HG03175 (cell line): ENCODE data around the gene LGALS13.
"Not testable (repeated sequence)": the region's sequence is repeated elsewhere in the genome, so short reads cannot be mapped to it uniquely, and the experiment has no call there.

Experiments used
- ATAC-seq: cut with Tn5 transposase; IDR thresholded peaks from one replicate; pipeline ENCODE4 v1.9.1; 2021; ENCODE audit warnings: mild to moderate bottlenecking, moderate library complexity; ENCODE audit not compliant: unreplicated experiment

The LGALS13 gene

GRCh38 chr19:39613597-39613996 is 11.3 kb downstream of the LGALS13 start:
- no peak for ATAC-seq

- no peak for ATAC-seq
These were observed 15.4 kb downstream of the LGALS13 start for GRCh38 chr19:39617745-39618144.

GRCh38 chr19:39623946-39624345 is 21.6 kb downstream of the LGALS13 start:
- ATAC-seq, result no peak

GRCh38 chr19:39627631-39628030 is 25.3 kb downstream of the LGALS13 start:
- ATAC-seq, result not testable (repeated sequence)

DNA sequence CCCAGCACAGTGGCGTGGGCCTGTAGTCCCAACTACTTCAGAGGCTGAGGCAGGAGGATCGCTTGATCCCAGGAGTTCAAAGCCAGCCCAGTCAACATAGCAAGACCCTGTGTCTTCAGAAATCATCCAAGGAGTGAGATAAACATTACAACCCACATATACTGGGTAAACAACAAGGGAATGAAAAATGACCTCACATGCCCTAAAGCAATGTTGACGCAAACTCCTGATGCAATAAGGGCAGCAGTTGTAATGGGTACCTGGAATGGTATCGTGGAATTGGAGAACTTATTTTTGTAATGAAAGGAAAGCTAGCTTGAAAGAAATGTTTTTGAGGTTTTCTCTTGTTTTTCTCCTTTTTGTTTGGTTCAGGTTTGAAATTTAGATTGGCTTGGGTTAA is 28.9 kb downstream of the LGALS13 start:
- no peak for ATAC-seq

GRCh38 chr19:39631626-39632025 is 29.3 kb downstream of the LGALS13 start:
- no peak for ATAC-seq

GRCh38 chr19:39637891-39638290 is 35.6 kb downstream of the LGALS13 start:
- no peak for ATAC-seq

GRCh38 chr19:39641773-39642172 is 39.4 kb downstream of the LGALS13 start:
- ATAC-seq, result no peak

DNA sequence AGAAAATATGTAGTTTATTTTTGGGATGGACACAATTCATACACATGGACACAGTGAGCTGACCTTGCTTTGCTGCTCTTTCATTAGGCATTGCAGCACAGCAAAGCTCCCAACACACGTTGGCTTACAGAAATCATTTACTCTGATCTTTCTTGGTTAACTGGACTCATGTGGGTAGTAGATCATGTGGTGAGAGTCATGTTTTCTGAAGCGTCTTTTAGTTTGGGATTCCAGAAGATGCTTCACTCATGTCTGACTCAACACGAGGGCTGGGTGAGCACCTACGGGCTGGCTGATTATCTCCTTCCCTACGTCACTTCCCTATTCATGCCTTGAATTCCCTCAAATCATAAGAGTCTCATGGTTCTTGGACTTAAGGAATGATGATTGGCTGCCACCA is 41.3 kb downstream of the LGALS13 start:
- no peak for ATAC-seq

DNA sequence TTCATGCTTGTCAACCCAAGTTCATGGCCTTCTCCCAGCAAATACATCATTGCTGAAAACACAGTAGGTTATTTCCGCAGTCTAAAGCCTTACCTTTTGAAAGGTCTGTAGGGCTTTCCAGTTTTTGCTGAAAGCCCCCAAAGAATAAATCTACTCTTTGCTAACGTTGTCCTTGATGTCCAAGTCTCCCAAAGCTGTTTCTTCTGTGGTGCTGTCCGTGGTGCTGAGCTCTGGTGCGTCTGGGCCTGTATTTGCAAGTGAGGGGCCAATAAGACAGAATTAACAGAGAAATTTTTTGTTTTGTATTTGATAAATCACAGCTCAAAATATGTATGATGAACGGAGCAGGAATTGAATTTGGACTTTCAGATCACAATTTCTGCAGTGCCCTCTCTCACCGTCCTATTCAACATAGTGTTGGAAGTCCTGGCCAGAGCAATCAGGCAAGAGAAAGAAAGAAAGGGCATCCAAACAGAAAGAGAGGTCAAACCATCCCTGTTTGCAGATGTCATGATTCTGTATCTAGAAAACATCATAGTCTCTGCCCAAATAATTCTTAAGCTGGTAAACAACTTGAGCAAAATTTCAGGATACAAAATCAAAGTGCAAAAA is 43.6 kb downstream of the LGALS13 start:
- ATAC-seq, result no peak

- no peak for ATAC-seq
These were observed 45.6 kb downstream of the LGALS13 start for GRCh38 chr19:39647918-39648317.

- no peak for ATAC-seq
These were observed 53.3 kb downstream of the LGALS13 start, which contains the start of gene LGALS16 for GRCh38 chr19:39655613-39656012. Gene LGALS16 (plus strand): TSS chr19:39655913. CDS start chr19:39655962, 49 bp downstream.
